Measurements from ENCODE around the gene AIF1.
"Not testable (repeated sequence)": the region's sequence is repeated elsewhere in the genome, so short reads cannot be mapped to it uniquely, and the experiment has no call there.

Gene AIF1

DNA sequence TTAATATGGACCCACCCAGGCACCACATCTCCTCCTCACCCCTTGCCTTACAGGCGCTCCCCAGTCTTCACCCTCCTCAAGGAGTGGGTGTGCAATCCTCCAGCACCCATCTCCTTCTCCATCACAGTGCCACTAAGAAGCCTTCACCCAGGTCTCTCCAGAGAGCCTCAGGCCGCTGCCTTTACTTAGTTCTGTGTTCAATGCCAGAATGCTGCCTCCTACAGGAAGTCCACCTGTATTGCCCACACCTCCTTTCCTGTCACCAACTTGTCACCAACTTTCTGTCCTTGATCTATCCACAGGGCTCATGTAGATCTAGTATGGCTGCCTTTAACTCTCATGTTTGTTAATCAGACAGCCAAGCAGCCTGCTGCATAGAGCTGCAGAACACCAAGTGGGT is 29.5 kb upstream of the AIF1 start:
- H3K4me1 ChIP-seq (ENCODE audit: control insufficient read depth in 1 of 2, insufficient read depth in 1 of 2, low read depth in 1 of 2, low read length in 1 of 2) = peaks cover 78 to 84% of the 10 kb centered on the region in 2 experiments
- H3K27ac ChIP-seq = peak overlapping the region; percentile 96
- H3K27me3 ChIP-seq = no peaks in the 10 kb centered on the region
- no peaks in the 10 kb centered on the region for H3K9me3 ChIP-seq
- H3K36me3 ChIP-seq = peaks cover 26% of the 10 kb centered on the region
- H3K4me3 ChIP-seq (ENCODE audit: low read depth in 1 of 2, low read length in 1 of 2) = peak overlapping the region; percentile 78 to 94
- TF ChIP-seq, protein P1, sequence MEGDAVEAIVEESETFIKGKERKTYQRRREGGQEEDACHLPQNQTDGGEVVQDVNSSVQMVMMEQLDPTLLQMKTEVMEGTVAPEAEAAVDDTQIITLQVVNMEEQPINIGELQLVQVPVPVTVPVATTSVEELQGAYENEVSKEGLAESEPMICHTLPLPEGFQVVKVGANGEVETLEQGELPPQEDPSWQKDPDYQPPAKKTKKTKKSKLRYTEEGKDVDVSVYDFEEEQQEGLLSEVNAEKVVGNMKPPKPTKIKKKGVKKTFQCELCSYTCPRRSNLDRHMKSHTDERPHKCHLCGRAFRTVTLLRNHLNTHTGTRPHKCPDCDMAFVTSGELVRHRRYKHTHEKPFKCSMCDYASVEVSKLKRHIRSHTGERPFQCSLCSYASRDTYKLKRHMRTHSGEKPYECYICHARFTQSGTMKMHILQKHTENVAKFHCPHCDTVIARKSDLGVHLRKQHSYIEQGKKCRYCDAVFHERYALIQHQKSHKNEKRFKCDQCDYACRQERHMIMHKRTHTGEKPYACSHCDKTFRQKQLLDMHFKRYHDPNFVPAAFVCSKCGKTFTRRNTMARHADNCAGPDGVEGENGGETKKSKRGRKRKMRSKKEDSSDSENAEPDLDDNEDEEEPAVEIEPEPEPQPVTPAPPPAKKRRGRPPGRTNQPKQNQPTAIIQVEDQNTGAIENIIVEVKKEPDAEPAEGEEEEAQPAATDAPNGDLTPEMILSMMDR (IDR thresholded peaks at IDR 0.05) = peak; percentile 59

- TF ChIP-seq, protein P1 (IDR thresholded peaks at IDR 0.05) = peak; percentile 16
- H3K27me3 ChIP-seq = no peaks in the 10 kb centered on the region
- peak within 1 kb of the TSS; percentile 78 to 94 for H3K4me3 ChIP-seq (ENCODE audit: low read depth in 1 of 2, low read length in 1 of 2)
- peaks cover 78 to 83% of the 10 kb centered on the region in 2 experiments for H3K4me1 ChIP-seq (ENCODE audit: control insufficient read depth in 1 of 2, insufficient read depth in 1 of 2, low read depth in 1 of 2, low read length in 1 of 2)
- peaks cover 30% of the 10 kb centered on the region for H3K36me3 ChIP-seq
- H3K9me3 ChIP-seq = no peaks in the 10 kb centered on the region
- H3K27ac ChIP-seq = peak within 1 kb of the TSS; percentile 96
These were observed 29.0 kb upstream of the AIF1 start, which contains the start of gene LST1 for GRCh38 chr6:31586008-31586407. LST1 (plus strand) TSS chr6:31586277; CDS start chr6:31587300, 1,023 bp downstream.

- no peaks in the 10 kb centered on the region for H3K9me3 ChIP-seq
- peaks cover 37% of the 10 kb centered on the region for H3K36me3 ChIP-seq
- H3K4me3 ChIP-seq (ENCODE audit: low read depth in 1 of 2, low read length in 1 of 2) = peak overlapping the region; percentile 78 to 94
- peak overlapping the region; percentile 96 for H3K27ac ChIP-seq
- H3K27me3 ChIP-seq = no peaks in the 10 kb centered on the region
- TF ChIP-seq, protein P1 (IDR thresholded peaks at IDR 0.05) = no peak
- H3K4me1 ChIP-seq (ENCODE audit: control insufficient read depth in 1 of 2, insufficient read depth in 1 of 2, low read depth in 1 of 2, low read length in 1 of 2) = peaks cover 78 to 80% of the 10 kb centered on the region in 2 experiments
These were observed 28.3 kb upstream of the AIF1 start for GRCh38 chr6:31586599-31587281.

DNA sequence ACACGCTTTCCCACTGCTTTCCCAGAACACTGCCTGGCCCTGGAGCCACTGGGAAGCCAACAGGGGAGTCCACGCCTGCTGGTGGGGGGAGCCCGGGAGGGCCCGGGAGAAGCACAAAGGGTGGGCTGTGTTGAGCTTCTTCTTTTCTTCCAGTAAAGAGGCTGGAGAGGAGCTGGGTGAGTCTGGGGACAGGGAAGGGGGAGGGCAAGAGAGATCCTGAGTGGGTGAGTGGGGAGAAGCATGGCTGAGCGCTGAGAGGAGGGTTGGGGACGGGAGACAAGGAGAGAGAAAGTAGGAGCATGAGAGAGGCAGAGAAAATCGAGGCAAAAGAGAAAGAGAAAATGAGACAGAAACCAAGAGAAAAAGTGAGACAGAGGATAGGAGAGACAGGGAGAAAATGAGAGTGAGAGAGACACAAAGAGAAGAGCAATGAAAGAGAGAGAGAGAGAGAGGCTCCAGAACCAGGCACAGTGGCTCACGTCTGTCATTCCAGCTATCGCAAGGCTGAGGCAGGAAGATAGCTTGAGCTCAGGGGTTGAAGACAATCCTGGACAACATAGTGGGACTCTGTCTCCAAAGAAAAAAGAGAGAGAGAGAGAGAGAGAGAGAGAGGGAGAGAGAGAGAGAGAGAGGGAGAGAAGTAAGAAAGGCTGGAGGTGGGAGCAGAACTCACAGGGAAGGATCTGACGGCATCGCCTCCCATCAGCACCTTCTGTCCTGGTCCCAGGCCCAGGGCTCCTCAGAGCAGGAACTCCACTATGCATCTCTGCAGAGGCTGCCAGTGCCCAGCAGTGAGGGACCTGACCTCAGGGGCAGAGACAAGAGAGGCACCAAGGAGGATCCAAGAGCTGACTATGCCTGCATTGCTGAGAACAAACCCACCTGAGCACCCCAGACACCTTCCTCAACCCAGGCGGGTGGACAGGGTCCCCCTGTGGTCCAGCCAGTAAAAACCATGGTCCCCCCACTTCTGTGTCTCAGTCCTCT is 26.9 kb upstream of the AIF1 start:
- TF ChIP-seq, protein P1 (IDR thresholded peaks at IDR 0.05) = no peak
- Histone ChIP-seq H3K27me3 (no peaks in the 10 kb centered on the region), H3K36me3 (peaks cover 39% of the 10 kb centered on the region), H3K27ac (peak overlapping the region; percentile 96), H3K4me3 (ENCODE audit: low read depth in 1 of 2, low read length in 1 of 2) (peak overlapping the region; percentile 78 to 94), H3K9me3 (no peaks in the 10 kb centered on the region), H3K4me1 (ENCODE audit: control insufficient read depth in 1 of 2, insufficient read depth in 1 of 2, low read depth in 1 of 2, low read length in 1 of 2) (peaks cover 69 to 73% of the 10 kb centered on the region in 2 experiments)

GRCh38 chr6:31588871-31589650 is 26.0 kb upstream of the AIF1 start:
- Histone ChIP-seq H3K9me3 (no peaks in the 10 kb centered on the region), H3K4me1 (ENCODE audit: control insufficient read depth in 1 of 2, insufficient read depth in 1 of 2, low read depth in 1 of 2, low read length in 1 of 2) (peaks cover 59 to 63% of the 10 kb centered on the region in 2 experiments), H3K4me3 (ENCODE audit: low read depth in 1 of 2, low read length in 1 of 2) (peak overlapping the region; percentile 78 to 94), H3K36me3 (peaks cover 39% of the 10 kb centered on the region), H3K27me3 (no peaks in the 10 kb centered on the region), H3K27ac (peak overlapping the region; percentile 96)
- TF ChIP-seq, protein P1 (IDR thresholded peaks at IDR 0.05) = no peak

DNA sequence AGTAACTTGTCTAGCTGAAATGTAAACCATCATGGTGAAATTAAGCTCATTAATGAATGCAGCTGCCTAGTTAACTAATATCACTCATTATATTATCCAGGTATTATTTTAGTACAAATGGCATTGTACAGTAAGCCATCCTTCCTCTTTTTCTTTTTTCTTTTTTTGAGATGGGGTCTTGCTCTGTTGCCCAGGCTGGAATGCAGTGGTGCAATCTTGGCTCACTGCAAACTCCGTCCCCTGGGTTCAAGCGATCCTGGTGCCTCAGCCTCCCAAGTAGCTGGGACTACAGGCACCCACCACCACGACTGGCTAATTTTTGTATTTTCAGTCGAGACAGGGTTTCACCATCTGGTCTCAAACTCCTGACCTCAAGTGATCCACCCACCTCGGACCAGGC is 24.3 kb upstream of the AIF1 start:
- Histone ChIP-seq H3K27ac (peak overlapping the region; percentile 96), H3K4me1 (ENCODE audit: control insufficient read depth in 1 of 2, insufficient read depth in 1 of 2, low read depth in 1 of 2, low read length in 1 of 2) (peaks cover 43 to 47% of the 10 kb centered on the region in 2 experiments), H3K36me3 (peaks cover 39% of the 10 kb centered on the region)
- not testable (repeated sequence) for H3K9me3 ChIP-seq; H3K4me3 ChIP-seq (ENCODE audit: low read depth in 1 of 2, low read length in 1 of 2); H3K27me3 ChIP-seq
